ENCODE measurements around the gene POU5F2. TPM values are rescaled to one million over a fixed set of nuclear protein-coding genes. Genes with fewer than 3 reads are reported as not detected.

Gene POU5F2
- total RNA-seq, result 2.3 and 2.4 TPM in 2 replicates

GRCh38 chr5:93741136-93741811 lies at the start of gene POU5F2:
POU5F2 (minus strand) TSS chr5:93741600; CDS start chr5:93741563, 37 bp downstream.
- intact Hi-C loops (cut with micrococcal nuclease), result no loop called here

- intact Hi-C loops (cut with micrococcal nuclease), result no loop called here
Measured at GRCh38 chr5:93790401-93790800, 49.0 kb upstream of the POU5F2 start.

GRCh38 chr5:93789173-93790067 lies 48.0 kb upstream of the POU5F2 start:
- intact Hi-C loops (cut with micrococcal nuclease), result no loop called here

- intact Hi-C loops (cut with micrococcal nuclease), result no loop called here
Measured at GRCh38 chr5:93787598-93787997, 46.2 kb upstream of the POU5F2 start.

GRCh38 chr5:93785475-93785874 lies 44.1 kb upstream of the POU5F2 start:
- intact Hi-C loops (cut with micrococcal nuclease), result no loop called here

- intact Hi-C loops (cut with micrococcal nuclease), result no loop called here
Measured at GRCh38 chr5:93782978-93783377, 41.6 kb upstream of the POU5F2 start.

GRCh38 chr5:93777620-93778019 lies 36.2 kb upstream of the POU5F2 start:
- intact Hi-C loops (cut with micrococcal nuclease), result no loop called here

- intact Hi-C loops (cut with micrococcal nuclease), result no loop called here
Measured at GRCh38 chr5:93756372-93756771, 15.0 kb upstream of the POU5F2 start.

- intact Hi-C loops (cut with micrococcal nuclease), result no loop called here
Measured at GRCh38 chr5:93755716-93756115, 14.3 kb upstream of the POU5F2 start.

GRCh38 chr5:93748875-93749397 lies 7.5 kb upstream of the POU5F2 start:
- intact Hi-C loops (cut with micrococcal nuclease), result no loop called here

- intact Hi-C loops (cut with micrococcal nuclease), result no loop called here
Measured at GRCh38 chr5:93746406-93747056, 5.1 kb upstream of the POU5F2 start.

GRCh38 chr5:93736284-93736683 lies 5.1 kb downstream of the POU5F2 start:
- intact Hi-C loops (cut with micrococcal nuclease), result no loop called here

- intact Hi-C loops (cut with micrococcal nuclease), result no loop called here
Measured at GRCh38 chr5:93735378-93735777, 6.0 kb downstream of the POU5F2 start.

- intact Hi-C loops (cut with micrococcal nuclease), result no loop called here
Measured at GRCh38 chr5:93731987-93732386, 9.4 kb downstream of the POU5F2 start.

- intact Hi-C loops (cut with micrococcal nuclease), result no loop called here
Measured at GRCh38 chr5:93726595-93726994, 14.8 kb downstream of the POU5F2 start.

GRCh38 chr5:93724791-93725190 lies 16.6 kb downstream of the POU5F2 start:
- intact Hi-C loops (cut with micrococcal nuclease), result no loop called here

GRCh38 chr5:93723681-93724080 lies 17.7 kb downstream of the POU5F2 start:
- intact Hi-C loops (cut with micrococcal nuclease), result no loop called here

- intact Hi-C loops (cut with micrococcal nuclease), result no loop called here
Measured at GRCh38 chr5:93723005-93723404, 18.4 kb downstream of the POU5F2 start.

- intact Hi-C loops (cut with micrococcal nuclease), result no loop called here
Measured at GRCh38 chr5:93722588-93722987, 18.8 kb downstream of the POU5F2 start.

- intact Hi-C loops (cut with micrococcal nuclease), result no loop called here
Measured at GRCh38 chr5:93721511-93721910, 19.9 kb downstream of the POU5F2 start.

GRCh38 chr5:93721071-93721470 lies 20.3 kb downstream of the POU5F2 start:
- intact Hi-C loops (cut with micrococcal nuclease), result no loop called here

- intact Hi-C loops (cut with micrococcal nuclease), result no loop called here
Measured at GRCh38 chr5:93717162-93717561, 24.2 kb downstream of the POU5F2 start.

Measured in T-helper 1 cell treated with Interleukin-12 subunit alpha and Interleukin-12 subunit beta and Interleukin-4 antibody, amounts not matched to agents 30 ng/mL and 1 ng/mL, for 36 hours (primary cell).